Coronary artery (tissue), 2 donors: ENCODE data around the gene SIGLEC12.

Experiments
- DNase-seq: peaks from one replicate; pipeline ENCODE4 v3.0.0-alpha.2; 2017; ENCODE audit warnings: low spot score
- H3K27ac ChIP-seq, 2 donors: fragments of 200-600 bp; sonication (generic); one replicate each; pipeline ENCODE4 v1.5.1; 2016 to 2019
- H3K4me3 ChIP-seq: fragments of 200-600 bp; sonication (generic); 2 replicates; pipeline ENCODE4 v1.5.1; 2016; ENCODE audit warnings: mild to moderate bottlenecking, moderate library complexity
- TF ChIP-seq, protein P1 (sequence below): fragments of 200-600 bp; sonication (generic); IDR thresholded peaks from one replicate; pipeline ENCODE4 v1.5.1; 2019; ENCODE audit warnings: antibody characterized with exemption

Gene SIGLEC12

DNA sequence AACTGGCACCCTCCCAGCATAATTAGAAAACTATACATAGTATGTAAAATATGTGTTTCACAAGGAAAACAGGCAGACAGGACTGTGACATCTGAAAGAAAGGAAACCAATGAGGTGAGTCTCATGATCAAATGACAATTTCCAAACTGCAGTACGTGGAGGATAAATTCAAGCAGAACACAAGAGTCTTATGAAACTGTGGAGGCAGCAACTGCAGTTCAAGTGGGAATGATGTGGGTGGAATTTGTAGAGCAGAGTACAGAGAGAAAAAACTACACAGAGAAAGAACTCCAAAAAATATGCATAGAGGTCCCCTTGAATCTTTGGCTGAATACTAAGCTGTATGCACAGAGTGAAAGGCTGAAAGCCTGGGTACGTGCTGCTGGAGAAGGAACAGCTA is 20.2 kb upstream of the SIGLEC12 start:
- TF ChIP-seq, protein P1, sequence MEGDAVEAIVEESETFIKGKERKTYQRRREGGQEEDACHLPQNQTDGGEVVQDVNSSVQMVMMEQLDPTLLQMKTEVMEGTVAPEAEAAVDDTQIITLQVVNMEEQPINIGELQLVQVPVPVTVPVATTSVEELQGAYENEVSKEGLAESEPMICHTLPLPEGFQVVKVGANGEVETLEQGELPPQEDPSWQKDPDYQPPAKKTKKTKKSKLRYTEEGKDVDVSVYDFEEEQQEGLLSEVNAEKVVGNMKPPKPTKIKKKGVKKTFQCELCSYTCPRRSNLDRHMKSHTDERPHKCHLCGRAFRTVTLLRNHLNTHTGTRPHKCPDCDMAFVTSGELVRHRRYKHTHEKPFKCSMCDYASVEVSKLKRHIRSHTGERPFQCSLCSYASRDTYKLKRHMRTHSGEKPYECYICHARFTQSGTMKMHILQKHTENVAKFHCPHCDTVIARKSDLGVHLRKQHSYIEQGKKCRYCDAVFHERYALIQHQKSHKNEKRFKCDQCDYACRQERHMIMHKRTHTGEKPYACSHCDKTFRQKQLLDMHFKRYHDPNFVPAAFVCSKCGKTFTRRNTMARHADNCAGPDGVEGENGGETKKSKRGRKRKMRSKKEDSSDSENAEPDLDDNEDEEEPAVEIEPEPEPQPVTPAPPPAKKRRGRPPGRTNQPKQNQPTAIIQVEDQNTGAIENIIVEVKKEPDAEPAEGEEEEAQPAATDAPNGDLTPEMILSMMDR = no peak
- no peak overlapping the region for H3K4me3 ChIP-seq
- no peak for DNase-seq
- H3K27ac ChIP-seq = no peak overlapping the region

DNA sequence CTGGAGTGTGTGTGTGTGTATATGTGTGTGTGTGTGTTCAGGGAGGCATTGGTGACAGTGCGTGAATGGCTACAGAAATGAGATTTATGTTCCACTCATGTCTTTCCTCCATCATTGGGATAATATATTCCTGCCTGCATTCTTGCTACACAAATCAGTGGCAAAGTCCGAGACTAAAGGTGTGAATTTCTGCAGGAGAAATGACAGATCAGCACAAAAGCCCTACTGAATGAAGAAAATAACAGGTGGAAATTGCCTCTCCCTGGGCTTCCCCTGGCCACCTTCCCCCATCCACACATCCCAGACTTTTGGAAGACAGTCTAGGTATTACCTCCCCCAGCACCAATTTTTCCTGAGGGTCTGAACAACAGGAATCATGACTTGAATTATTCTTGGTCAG is 19.8 kb upstream of the SIGLEC12 start:
- DNase-seq = no peak
- Histone ChIP-seq H3K4me3 (no peak overlapping the region), H3K27ac (no peak overlapping the region)
- TF ChIP-seq, protein P1 = no peak

DNA sequence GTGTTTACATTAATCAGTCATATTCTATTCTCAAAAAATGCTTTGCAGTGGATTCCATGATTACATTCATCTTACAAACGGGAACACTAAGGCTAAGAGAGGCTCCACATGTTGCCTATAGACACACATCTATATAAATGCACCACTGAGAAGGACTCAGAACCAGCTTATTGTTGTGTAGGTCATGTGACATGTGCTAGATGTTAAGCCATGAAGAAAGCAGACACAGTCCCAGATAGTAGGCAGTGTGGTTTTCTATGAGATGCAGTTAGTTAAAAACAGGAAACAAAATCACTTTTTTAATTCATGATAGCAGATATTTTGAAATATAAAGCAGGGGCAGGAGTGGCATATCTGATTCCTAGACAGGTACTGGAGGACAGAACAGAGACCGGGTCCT is 19.1 kb upstream of the SIGLEC12 start:
- TF ChIP-seq, protein P1 = no peak
- Histone ChIP-seq H3K27ac (no peak overlapping the region), H3K4me3 (no peak overlapping the region)
- DNase-seq = no peak

GRCh38 chr19:51514866-51515481 is 13.4 kb upstream of the SIGLEC12 start:
- Histone ChIP-seq H3K4me3 (no peak overlapping the region), H3K27ac (no peak overlapping the region)
- TF ChIP-seq, protein P1 = peak; percentile 75
- DNase-seq = no peak

DNA sequence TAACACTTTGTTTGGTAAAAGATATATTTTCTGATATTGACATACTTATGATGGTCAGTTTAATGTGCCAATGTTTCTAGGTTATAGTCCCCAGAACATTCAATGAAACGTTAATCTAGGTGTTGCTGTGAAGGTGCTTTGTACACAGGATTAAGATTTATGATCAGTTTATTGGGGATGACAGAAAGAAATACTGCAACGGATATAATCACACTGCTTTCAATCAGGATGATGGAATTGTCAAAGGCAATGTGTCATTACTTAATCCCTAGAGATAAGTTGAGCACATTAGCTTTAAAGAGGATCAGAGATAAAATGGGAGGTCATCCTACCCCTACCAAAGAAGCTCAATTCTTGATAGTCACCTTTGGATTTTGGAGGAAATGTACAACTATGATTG is 12.4 kb upstream of the SIGLEC12 start:
- TF ChIP-seq, protein P1 = no peak
- no peak for DNase-seq
- H3K27ac ChIP-seq = no peak overlapping the region
- H3K4me3 ChIP-seq = no peak overlapping the region

DNA sequence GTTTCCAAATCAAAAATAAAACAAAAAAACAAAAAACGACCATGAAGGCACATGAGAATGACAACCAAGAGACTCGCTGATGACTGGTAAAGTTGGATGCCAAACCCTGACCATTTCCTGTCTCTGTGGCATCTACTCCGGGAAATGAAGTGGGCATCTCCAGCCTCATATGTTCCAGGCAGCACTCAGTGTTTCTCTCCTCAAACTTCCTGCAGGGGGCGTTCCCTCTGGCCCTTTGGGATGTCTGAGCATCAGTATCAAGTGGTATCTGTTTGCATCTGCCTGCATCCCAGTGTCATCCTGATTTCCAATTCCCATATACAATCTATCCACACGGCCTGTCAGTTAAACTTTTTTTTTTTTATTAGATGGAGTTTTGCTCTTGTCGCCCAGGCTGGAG is 9.8 kb upstream of the SIGLEC12 start:
- no peak overlapping the region for H3K4me3 ChIP-seq
- no peak overlapping the region for H3K27ac ChIP-seq
- DNase-seq = no peak
- TF ChIP-seq, protein P1 = no peak

DNA sequence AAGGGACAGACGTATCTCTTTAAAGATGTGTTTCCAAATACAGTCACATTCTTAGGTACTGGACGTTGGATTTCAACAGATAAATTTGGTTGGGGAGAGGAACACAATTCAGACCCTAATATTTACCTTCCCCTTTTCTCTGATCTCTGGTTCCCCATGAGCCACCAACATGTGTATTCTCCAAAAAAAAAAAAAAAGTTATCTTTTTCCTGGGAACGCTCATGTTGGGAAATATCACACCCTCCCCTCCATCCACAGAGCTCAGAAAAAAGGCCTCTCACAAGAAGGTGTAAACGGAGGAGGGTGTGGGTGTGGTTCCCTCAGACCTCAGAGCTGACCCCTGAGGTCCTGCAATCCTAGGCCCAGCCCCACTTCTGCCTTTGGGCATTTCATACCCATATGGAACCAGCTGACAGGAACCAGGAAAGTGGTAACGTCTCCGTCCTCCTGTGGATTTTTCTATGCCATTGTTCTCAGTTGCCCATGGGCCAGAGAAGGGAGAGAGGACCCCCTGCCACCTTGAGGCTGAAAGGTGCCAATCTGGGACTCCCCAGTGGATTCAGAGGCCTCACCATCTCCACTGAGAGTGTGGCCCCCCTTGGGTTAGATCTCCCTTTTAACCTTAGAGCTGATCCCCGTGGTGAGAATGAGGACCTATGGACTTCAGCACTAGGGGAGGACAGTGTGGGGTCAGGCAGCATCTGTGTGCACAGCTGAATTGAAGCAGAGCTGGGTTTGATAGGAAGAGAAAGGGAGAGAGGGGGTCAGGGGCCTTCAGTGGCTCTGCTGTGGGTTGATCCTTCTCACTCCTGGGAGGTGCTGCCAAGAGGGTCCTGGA is 8.4 kb upstream of the SIGLEC12 start:
- TF ChIP-seq, protein P1 = no peak
- H3K27ac ChIP-seq = no peak overlapping the region
- DNase-seq = no peak
- no peak overlapping the region for H3K4me3 ChIP-seq
